Measurements from ENCODE around the gene APC2. TPM values are rescaled to one million over a fixed set of nuclear protein-coding genes. Genes with fewer than 3 reads are reported as not detected.
"Not testable (repeated sequence)": the region's sequence is repeated elsewhere in the genome, so short reads cannot be mapped to it uniquely, and the experiment has no call there.

The APC2 gene
- total and polyA plus RNA-seq, 4 donors: under 0.01 to 0.06 (median 0.03) TPM

- TF ChIP-seq ZBTB33 (IDR thresholded peaks at IDR 0.05): no peak
- TF ChIP-seq FOXA1 (IDR thresholded peaks at IDR 0.05): no peak
- TF ChIP-seq GABPA (IDR thresholded peaks at IDR 0.05 in 1 of 2, conservative IDR thresholded peaks at IDR 0.05 in 1 of 2): no peak
- no peak for TF ChIP-seq ATF3 (IDR thresholded peaks at IDR 0.05)
- no peak for TF ChIP-seq NR2F2 (IDR thresholded peaks at IDR 0.05)
- TF ChIP-seq RXRA (IDR thresholded peaks at IDR 0.05): no peak
- TF ChIP-seq RAD21 (IDR thresholded peaks at IDR 0.05): no peak
- TF ChIP-seq JUND (IDR thresholded peaks at IDR 0.05): no peak
- TF ChIP-seq FOXA2 (IDR thresholded peaks at IDR 0.05): no peak
Measured at GRCh38 chr19:1475751-1476437, 26.0 kb downstream of the APC2 start (continued).

- not testable (repeated sequence) for DNase-seq (ENCODE audit: low spot score); H3K4me3 ChIP-seq (ENCODE audit: low read depth in 1 of 3, low read length in 3 of 3); H3K36me3 ChIP-seq (ENCODE audit: control insufficient read depth in 4 of 4, insufficient read depth in 3 of 4, low read depth in 1 of 4, low read length in 3 of 4); H3K27me3 ChIP-seq (ENCODE audit: control insufficient read depth in 4 of 4, insufficient read depth in 4 of 4, low read length in 3 of 4); H3K9ac ChIP-seq (ENCODE audit: low read depth in 1 of 2, low read length in 2 of 2); H3K27ac ChIP-seq (ENCODE audit: low read depth in 1 of 2, low read length in 2 of 2); H3K9me3 ChIP-seq (ENCODE audit: control insufficient read depth in 4 of 4, low read length in 3 of 4)
- WGBS: 89% methylated on average over 9 of the region's 9 CpGs
- peaks cover 2 to 17% (median 12%) of the 10 kb centered on the region in 4 donors for H3K4me1 ChIP-seq (ENCODE audit: control insufficient read depth in 4 of 4, insufficient read depth in 4 of 4, low read length in 3 of 4)
Measured at GRCh38 chr19:1477056-1477455, 27.1 kb downstream of the APC2 start.

- WGBS: under 1% methylated on average over 71 of the region's 71 CpGs
- H3K4me3 ChIP-seq (ENCODE audit: low read depth in 1 of 3, low read length in 3 of 3): peak within 1 kb of the TSS; percentile 74 to 97 (median 90)
- H3K4me1 ChIP-seq (ENCODE audit: control insufficient read depth in 4 of 4, insufficient read depth in 4 of 4, low read length in 3 of 4): peaks cover 2 to 17% (median 8%) of the 10 kb centered on the region in 4 donors
- peak within 1 kb of the TSS; percentile 70 to 72 for H3K27ac ChIP-seq (ENCODE audit: low read depth in 1 of 2, low read length in 2 of 2)
- peak; percentile 94 for DNase-seq (ENCODE audit: low spot score)
- H3K36me3 ChIP-seq (ENCODE audit: control insufficient read depth in 4 of 4, insufficient read depth in 3 of 4, low read depth in 1 of 4, low read length in 3 of 4): peaks cover 0 to 6% (median 0%) of the 10 kb centered on the region in 4 donors
- H3K9me3 ChIP-seq (ENCODE audit: control insufficient read depth in 4 of 4, low read length in 3 of 4): no peaks in the 10 kb centered on the region
- peak; percentile 80 to 96 for TF ChIP-seq GABPA (IDR thresholded peaks at IDR 0.05 in 1 of 2, conservative IDR thresholded peaks at IDR 0.05 in 1 of 2)
- peak; percentile 94 for TF ChIP-seq MAX (IDR thresholded peaks at IDR 0.05)
- peak; percentile 59 for TF ChIP-seq REST (IDR thresholded peaks at IDR 0.05)
- peak; percentile 44 for TF ChIP-seq YY1 (IDR thresholded peaks at IDR 0.05)
- TF ChIP-seq JUND (IDR thresholded peaks at IDR 0.05): no peak
- no peak for TF ChIP-seq FOXA1 (IDR thresholded peaks at IDR 0.05)
- no peak for TF ChIP-seq RAD21 (IDR thresholded peaks at IDR 0.05)
- no peak for TF ChIP-seq ZBTB33 (IDR thresholded peaks at IDR 0.05)
- TF ChIP-seq RXRA (IDR thresholded peaks at IDR 0.05): peak; percentile 10 to 14
- peak in 1 of 2 donors; percentile 43 for TF ChIP-seq EGR1 (IDR thresholded peaks at IDR 0.05; ENCODE audit: low read depth in 2 of 2)
- peak; percentile 59 for TF ChIP-seq SP1 (IDR thresholded peaks at IDR 0.05)
- TF ChIP-seq TAF1 (conservative IDR thresholded peaks at IDR 0.05): no peak
- no peaks in the 10 kb centered on the region for H3K27me3 ChIP-seq (ENCODE audit: control insufficient read depth in 4 of 4, insufficient read depth in 4 of 4, low read length in 3 of 4)
- peak within 1 kb of the TSS; percentile 11 to 68 for H3K9ac ChIP-seq (ENCODE audit: low read depth in 1 of 2, low read length in 2 of 2)
Measured at GRCh38 chr19:1478934-1479707, 29.2 kb downstream of the APC2 start, which contains the start of gene C19orf25. Gene C19orf25, minus strand, starts transcription at chr19:1479215. Its CDS starts 312 bp downstream, at chr19:1478903.
